Measurements from ENCODE around the gene ZNF688. TPM values are rescaled to one million over a fixed set of nuclear protein-coding genes. Genes with fewer than 3 reads are reported as not detected.

ZNF688 gene
- total and polyA plus RNA-seq, 2 of the 13 experiments (the other 11 are each of a cell fraction or from before 2014, with no cell fraction given), result 2.4 to 5.4 TPM

DNA sequence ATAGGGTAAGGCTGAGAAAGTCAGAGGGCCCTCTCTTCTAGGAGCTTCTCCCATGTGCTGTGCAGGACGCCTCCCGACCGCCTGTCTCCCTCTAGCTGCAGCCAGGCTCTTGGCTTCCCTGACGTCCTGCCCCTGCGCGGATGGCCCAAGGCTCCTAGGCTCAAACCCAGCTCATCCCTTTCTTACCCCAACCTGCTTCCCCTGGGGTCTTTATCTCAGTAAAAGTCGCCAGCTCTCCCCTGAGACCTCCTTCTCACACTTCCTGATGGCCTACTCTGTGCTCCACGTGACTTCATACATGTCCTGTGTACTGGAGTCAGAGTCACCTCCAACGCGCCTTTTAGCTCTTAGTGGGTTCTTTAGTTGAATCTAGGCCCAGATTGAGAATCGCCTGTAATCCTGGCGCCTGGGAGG lies 35.7 kb downstream of the ZNF688 start (continued):
- TF ChIP-seq ZNF766 (CRISPR knock-in tag; IDR thresholded peaks at IDR 0.05; ENCODE audit: borderline replicate concordance), result peak; percentile 46; the same call in 1 of the 2 replicates
- TF ChIP-seq ZNF879 (CRISPR knock-in tag; IDR thresholded peaks at IDR 0.05), result no peak
- TF ChIP-seq ZMYM3 (CRISPR knock-in tag; IDR thresholded peaks at IDR 0.05), result peak; percentile 70
- no peak for TF ChIP-seq FLYWCH1 (CRISPR knock-in tag; IDR thresholded peaks at IDR 0.05)
- TF ChIP-seq WIZ (CRISPR knock-in tag; IDR thresholded peaks at IDR 0.05), result peak; percentile 79; the same call in 1 of the 2 replicates
- TF ChIP-seq, protein P1, sequence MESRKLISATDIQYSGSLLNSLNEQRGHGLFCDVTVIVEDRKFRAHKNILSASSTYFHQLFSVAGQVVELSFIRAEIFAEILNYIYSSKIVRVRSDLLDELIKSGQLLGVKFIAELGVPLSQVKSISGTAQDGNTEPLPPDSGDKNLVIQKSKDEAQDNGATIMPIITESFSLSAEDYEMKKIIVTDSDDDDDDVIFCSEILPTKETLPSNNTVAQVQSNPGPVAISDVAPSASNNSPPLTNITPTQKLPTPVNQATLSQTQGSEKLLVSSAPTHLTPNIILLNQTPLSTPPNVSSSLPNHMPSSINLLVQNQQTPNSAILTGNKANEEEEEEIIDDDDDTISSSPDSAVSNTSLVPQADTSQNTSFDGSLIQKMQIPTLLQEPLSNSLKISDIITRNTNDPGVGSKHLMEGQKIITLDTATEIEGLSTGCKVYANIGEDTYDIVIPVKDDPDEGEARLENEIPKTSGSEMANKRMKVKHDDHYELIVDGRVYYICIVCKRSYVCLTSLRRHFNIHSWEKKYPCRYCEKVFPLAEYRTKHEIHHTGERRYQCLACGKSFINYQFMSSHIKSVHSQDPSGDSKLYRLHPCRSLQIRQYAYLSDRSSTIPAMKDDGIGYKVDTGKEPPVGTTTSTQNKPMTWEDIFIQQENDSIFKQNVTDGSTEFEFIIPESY (CRISPR knock-in tag; IDR thresholded peaks at IDR 0.05), result peak; percentile 79
- TF ChIP-seq NR2F1 (CRISPR knock-in tag; IDR thresholded peaks at IDR 0.05), result no peak
- TF ChIP-seq MTA3 (CRISPR knock-in tag; IDR thresholded peaks at IDR 0.05), result no peak
- TF ChIP-seq TEAD3 (CRISPR knock-in tag; optimal IDR thresholded peaks at IDR 0.05; ENCODE audit: borderline replicate concordance), result no peak
- TF ChIP-seq FOXA1 (IDR thresholded peaks at IDR 0.05), result no peak
- no peak for TF ChIP-seq FOXA1 (CRISPR knock-in tag; IDR thresholded peaks at IDR 0.05)
- TF ChIP-seq HDAC2 (CRISPR knock-in tag; IDR thresholded peaks at IDR 0.05), result peak; percentile 77
- TF ChIP-seq ZBTB8A (CRISPR knock-in tag; IDR thresholded peaks at IDR 0.05; ENCODE audit: borderline replicate concordance, low read depth), result no peak
- 0 out of 2 replicates have a peak, but pooled peaks have one; percentile 22 for TF ChIP-seq ZNF160 (CRISPR knock-in tag; IDR thresholded peaks at IDR 0.05)
- TF ChIP-seq U2AF1 (optimal IDR thresholded peaks at IDR 0.05; ENCODE audit: low read depth, low read length), result no peak
- TF ChIP-seq, protein P2, sequence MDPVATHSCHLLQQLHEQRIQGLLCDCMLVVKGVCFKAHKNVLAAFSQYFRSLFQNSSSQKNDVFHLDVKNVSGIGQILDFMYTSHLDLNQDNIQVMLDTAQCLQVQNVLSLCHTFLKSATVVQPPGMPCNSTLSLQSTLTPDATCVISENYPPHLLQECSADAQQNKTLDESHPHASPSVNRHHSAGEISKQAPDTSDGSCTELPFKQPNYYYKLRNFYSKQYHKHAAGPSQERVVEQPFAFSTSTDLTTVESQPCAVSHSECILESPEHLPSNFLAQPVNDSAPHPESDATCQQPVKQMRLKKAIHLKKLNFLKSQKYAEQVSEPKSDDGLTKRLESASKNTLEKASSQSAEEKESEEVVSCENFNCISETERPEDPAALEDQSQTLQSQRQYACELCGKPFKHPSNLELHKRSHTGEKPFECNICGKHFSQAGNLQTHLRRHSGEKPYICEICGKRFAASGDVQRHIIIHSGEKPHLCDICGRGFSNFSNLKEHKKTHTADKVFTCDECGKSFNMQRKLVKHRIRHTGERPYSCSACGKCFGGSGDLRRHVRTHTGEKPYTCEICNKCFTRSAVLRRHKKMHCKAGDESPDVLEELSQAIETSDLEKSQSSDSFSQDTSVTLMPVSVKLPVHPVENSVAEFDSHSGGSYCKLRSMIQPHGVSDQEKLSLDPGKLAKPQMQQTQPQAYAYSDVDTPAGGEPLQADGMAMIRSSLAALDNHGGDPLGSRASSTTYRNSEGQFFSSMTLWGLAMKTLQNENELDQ (CRISPR knock-in tag; IDR thresholded peaks at IDR 0.05; ENCODE audit: borderline replicate concordance), result no peak
- TF ChIP-seq, protein P3, sequence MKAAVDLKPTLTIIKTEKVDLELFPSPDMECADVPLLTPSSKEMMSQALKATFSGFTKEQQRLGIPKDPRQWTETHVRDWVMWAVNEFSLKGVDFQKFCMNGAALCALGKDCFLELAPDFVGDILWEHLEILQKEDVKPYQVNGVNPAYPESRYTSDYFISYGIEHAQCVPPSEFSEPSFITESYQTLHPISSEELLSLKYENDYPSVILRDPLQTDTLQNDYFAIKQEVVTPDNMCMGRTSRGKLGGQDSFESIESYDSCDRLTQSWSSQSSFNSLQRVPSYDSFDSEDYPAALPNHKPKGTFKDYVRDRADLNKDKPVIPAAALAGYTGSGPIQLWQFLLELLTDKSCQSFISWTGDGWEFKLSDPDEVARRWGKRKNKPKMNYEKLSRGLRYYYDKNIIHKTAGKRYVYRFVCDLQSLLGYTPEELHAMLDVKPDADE (CRISPR knock-in tag; IDR thresholded peaks at IDR 0.05), result peak; percentile 61; the same call in 1 of the 2 replicates
- TF ChIP-seq, protein P4, sequence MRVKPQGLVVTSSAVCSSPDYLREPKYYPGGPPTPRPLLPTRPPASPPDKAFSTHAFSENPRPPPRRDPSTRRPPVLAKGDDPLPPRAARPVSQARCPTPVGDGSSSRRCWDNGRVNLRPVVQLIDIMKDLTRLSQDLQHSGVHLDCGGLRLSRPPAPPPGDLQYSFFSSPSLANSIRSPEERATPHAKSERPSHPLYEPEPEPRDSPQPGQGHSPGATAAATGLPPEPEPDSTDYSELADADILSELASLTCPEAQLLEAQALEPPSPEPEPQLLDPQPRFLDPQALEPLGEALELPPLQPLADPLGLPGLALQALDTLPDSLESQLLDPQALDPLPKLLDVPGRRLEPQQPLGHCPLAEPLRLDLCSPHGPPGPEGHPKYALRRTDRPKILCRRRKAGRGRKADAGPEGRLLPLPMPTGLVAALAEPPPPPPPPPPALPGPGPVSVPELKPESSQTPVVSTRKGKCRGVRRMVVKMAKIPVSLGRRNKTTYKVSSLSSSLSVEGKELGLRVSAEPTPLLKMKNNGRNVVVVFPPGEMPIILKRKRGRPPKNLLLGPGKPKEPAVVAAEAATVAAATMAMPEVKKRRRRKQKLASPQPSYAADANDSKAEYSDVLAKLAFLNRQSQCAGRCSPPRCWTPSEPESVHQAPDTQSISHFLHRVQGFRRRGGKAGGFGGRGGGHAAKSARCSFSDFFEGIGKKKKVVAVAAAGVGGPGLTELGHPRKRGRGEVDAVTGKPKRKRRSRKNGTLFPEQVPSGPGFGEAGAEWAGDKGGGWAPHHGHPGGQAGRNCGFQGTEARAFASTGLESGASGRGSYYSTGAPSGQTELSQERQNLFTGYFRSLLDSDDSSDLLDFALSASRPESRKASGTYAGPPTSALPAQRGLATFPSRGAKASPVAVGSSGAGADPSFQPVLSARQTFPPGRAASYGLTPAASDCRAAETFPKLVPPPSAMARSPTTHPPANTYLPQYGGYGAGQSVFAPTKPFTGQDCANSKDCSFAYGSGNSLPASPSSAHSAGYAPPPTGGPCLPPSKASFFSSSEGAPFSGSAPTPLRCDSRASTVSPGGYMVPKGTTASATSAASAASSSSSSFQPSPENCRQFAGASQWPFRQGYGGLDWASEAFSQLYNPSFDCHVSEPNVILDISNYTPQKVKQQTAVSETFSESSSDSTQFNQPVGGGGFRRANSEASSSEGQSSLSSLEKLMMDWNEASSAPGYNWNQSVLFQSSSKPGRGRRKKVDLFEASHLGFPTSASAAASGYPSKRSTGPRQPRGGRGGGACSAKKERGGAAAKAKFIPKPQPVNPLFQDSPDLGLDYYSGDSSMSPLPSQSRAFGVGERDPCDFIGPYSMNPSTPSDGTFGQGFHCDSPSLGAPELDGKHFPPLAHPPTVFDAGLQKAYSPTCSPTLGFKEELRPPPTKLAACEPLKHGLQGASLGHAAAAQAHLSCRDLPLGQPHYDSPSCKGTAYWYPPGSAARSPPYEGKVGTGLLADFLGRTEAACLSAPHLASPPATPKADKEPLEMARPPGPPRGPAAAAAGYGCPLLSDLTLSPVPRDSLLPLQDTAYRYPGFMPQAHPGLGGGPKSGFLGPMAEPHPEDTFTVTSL (CRISPR knock-in tag; IDR thresholded peaks at IDR 0.05; ENCODE audit: borderline replicate concordance), result no peak
- TF ChIP-seq ZNF138 (CRISPR knock-in tag; IDR thresholded peaks at IDR 0.05; ENCODE audit: low read depth), result no peak

Measured in HepG2 (cell line).